ENCODE measurements around the gene PRH2. TPM values are rescaled to one million over a fixed set of nuclear protein-coding genes. Genes with fewer than 3 reads are reported as not detected.

Gene PRH2
- total RNA-seq = not detected in 2 replicates

GRCh38 chr12:10928746-10929286 is at the start of gene PRH2:
Gene PRH2, plus strand, starts transcription at chr12:10929236. Its CDS starts 38 bp downstream, at chr12:10929274.
- TF ChIP-seq, protein P1, sequence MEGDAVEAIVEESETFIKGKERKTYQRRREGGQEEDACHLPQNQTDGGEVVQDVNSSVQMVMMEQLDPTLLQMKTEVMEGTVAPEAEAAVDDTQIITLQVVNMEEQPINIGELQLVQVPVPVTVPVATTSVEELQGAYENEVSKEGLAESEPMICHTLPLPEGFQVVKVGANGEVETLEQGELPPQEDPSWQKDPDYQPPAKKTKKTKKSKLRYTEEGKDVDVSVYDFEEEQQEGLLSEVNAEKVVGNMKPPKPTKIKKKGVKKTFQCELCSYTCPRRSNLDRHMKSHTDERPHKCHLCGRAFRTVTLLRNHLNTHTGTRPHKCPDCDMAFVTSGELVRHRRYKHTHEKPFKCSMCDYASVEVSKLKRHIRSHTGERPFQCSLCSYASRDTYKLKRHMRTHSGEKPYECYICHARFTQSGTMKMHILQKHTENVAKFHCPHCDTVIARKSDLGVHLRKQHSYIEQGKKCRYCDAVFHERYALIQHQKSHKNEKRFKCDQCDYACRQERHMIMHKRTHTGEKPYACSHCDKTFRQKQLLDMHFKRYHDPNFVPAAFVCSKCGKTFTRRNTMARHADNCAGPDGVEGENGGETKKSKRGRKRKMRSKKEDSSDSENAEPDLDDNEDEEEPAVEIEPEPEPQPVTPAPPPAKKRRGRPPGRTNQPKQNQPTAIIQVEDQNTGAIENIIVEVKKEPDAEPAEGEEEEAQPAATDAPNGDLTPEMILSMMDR (IDR thresholded peaks at IDR 0.05; ENCODE audit: insufficient read depth, low read length, poor library complexity, severe bottlenecking) = no peak
- no peaks in the 10 kb centered on the region for H3K27me3 ChIP-seq (ENCODE audit: control insufficient read depth, insufficient read depth, low read length)

GRCh38 chr12:10884086-10884725 is 44.8 kb upstream of the PRH2 start, which contains the start of gene PRH1:
Gene PRH1, minus strand, starts transcription at chr12:10884255. Its CDS starts 38 bp downstream, at chr12:10884217.
- DNase-seq (ENCODE audit: low read depth) = no peak
- H3K27me3 ChIP-seq (ENCODE audit: control insufficient read depth, insufficient read depth, low read length) = no peaks in the 10 kb centered on the region
- TF ChIP-seq, protein P1 (IDR thresholded peaks at IDR 0.05; ENCODE audit: insufficient read depth, low read length, poor library complexity, severe bottlenecking) = no peak
- no peaks in the 10 kb centered on the region for H3K36me3 ChIP-seq (ENCODE audit: control insufficient read depth, insufficient read depth, low read length)
- H3K4me3 ChIP-seq (ENCODE audit: low read depth, low read length) = no peak within 1 kb of the TSS

More at GRCh38 chr12:10928746-10929286, at the start of gene PRH2:
- Histone ChIP-seq H3K4me3 (ENCODE audit: low read depth, low read length) (no peak within 1 kb of the TSS), H3K36me3 (ENCODE audit: control insufficient read depth, insufficient read depth, low read length) (no peaks in the 10 kb centered on the region)
- DNase-seq (ENCODE audit: low read depth) = no peak

DNA sequence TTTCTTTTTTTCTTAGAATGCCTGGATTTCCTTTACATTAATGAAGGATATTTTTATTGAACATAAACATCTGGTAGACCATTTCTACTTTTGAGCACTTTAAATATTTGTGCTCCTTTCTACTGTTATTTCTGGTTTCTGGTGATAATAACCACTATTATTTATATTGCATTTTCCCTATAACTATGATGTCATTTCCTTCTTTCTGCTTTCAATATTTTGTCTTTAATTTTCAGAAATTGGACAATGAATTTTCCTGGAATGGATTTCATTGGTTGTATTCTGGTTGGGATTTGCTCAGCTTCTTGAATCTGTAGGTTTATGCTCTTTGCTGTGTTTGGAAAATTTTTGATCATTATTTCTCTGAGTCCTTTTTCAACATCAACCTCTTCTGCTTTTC is 39.8 kb upstream of the PRH2 start:
- H3K27me3 ChIP-seq (ENCODE audit: control insufficient read depth, insufficient read depth, low read length) = no peaks in the 10 kb centered on the region
- TF ChIP-seq, protein P1 (IDR thresholded peaks at IDR 0.05; ENCODE audit: insufficient read depth, low read length, poor library complexity, severe bottlenecking) = no peak
- no peak overlapping the region for H3K4me3 ChIP-seq (ENCODE audit: low read depth, low read length)
- no peak for DNase-seq (ENCODE audit: low read depth)
- no peaks in the 10 kb centered on the region for H3K36me3 ChIP-seq (ENCODE audit: control insufficient read depth, insufficient read depth, low read length)

DNA sequence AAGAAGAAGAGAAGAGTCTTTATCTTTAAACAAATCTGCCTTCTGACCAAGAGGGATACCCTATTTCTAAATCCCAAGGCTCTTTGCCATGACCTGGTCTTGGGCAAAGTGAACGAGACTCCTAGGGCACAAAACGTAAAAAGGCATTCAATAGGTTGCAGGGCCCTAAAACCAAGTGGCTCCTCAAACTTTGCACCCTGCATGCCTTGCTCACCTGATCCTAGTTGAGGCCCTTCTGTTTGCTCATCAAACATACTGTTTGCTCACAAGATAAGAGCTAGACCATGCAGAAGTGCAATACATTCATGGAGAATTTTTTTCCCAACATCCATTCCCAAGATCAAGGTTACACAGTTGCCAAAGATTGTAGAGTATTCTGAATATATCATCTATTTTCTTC is 37.1 kb upstream of the PRH2 start:
- TF ChIP-seq, protein P1 (IDR thresholded peaks at IDR 0.05; ENCODE audit: insufficient read depth, low read length, poor library complexity, severe bottlenecking) = no peak
- Histone ChIP-seq H3K27me3 (ENCODE audit: control insufficient read depth, insufficient read depth, low read length) (no peaks in the 10 kb centered on the region), H3K4me3 (ENCODE audit: low read depth, low read length) (no peak overlapping the region), H3K36me3 (ENCODE audit: control insufficient read depth, insufficient read depth, low read length) (no peaks in the 10 kb centered on the region)
- no peak for DNase-seq (ENCODE audit: low read depth)

DNA sequence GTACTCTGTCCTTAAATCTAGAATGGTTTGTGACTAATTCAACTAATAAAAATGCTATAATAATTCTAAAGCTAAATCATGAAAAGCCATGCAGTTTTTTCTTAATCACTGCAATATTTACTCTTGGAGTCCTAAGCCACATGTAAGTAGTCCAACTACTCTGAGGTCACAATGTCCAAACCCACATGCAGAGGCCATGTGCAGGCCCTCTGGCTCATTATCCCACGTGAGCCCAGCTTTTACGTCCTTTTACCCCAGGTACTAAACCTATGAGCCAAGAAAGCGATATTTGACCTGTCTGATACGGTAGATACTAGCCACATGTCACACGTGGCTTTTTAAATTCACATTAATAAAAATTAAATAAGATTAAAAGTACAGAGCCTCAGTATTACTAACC is 32.2 kb upstream of the PRH2 start:
- TF ChIP-seq, protein P1 (IDR thresholded peaks at IDR 0.05; ENCODE audit: insufficient read depth, low read length, poor library complexity, severe bottlenecking) = no peak
- no peaks in the 10 kb centered on the region for H3K27me3 ChIP-seq (ENCODE audit: control insufficient read depth, insufficient read depth, low read length)
- H3K4me3 ChIP-seq (ENCODE audit: low read depth, low read length) = no peak overlapping the region
- no peak for DNase-seq (ENCODE audit: low read depth)
- H3K36me3 ChIP-seq (ENCODE audit: control insufficient read depth, insufficient read depth, low read length) = no peaks in the 10 kb centered on the region

Measured in kidney epithelial cell (primary cell).